Mucosa of rectum (tissue), 2 donors: ENCODE data around the gene MTG1.

Experiments
- H3K27ac ChIP-seq, 2 donors: one replicate each; pipeline ENCODE4 v1.7.0; 2013; ENCODE audit warnings: inconsistent platforms in 2 of 2, low read depth in 2 of 2, low read length in 2 of 2
- H3K27me3 ChIP-seq, 2 donors: one replicate each; pipeline ENCODE4 v1.7.0; 2013; ENCODE audit warnings: low read length in 2 of 2; ENCODE audit not compliant: control insufficient read depth in 2 of 2, insufficient read depth in 2 of 2
- H3K36me3 ChIP-seq, 2 donors: one replicate each; pipeline ENCODE4 v1.7.0; 2013; ENCODE audit warnings: low read length in 2 of 2; ENCODE audit not compliant: control insufficient read depth in 2 of 2, insufficient read depth in 2 of 2
- H3K4me1 ChIP-seq, 2 donors: one replicate each; pipeline ENCODE4 v1.7.0; 2013; ENCODE audit warnings: low read length in 2 of 2, mild to moderate bottlenecking in 1 of 2; ENCODE audit not compliant: control insufficient read depth in 2 of 2, insufficient read depth in 2 of 2
- H3K4me3 ChIP-seq, 2 donors: one replicate each; pipeline ENCODE4 v1.7.0; 2013; ENCODE audit warnings: low read length in 2 of 2
- H3K9ac ChIP-seq, 2 donors: one replicate each; pipeline ENCODE4 v1.7.0; 2013; ENCODE audit warnings: low read length in 2 of 2, low read depth in 1 of 2, mild to moderate bottlenecking in 1 of 2
- H3K9me3 ChIP-seq, 2 donors: one replicate each; pipeline ENCODE4 v1.7.0; 2013; ENCODE audit warnings: low read length in 2 of 2; ENCODE audit not compliant: control insufficient read depth in 2 of 2
- donor health status: healthy.
- donor health status: Normal muscosa, but diverticular disease.

Gene MTG1

DNA sequence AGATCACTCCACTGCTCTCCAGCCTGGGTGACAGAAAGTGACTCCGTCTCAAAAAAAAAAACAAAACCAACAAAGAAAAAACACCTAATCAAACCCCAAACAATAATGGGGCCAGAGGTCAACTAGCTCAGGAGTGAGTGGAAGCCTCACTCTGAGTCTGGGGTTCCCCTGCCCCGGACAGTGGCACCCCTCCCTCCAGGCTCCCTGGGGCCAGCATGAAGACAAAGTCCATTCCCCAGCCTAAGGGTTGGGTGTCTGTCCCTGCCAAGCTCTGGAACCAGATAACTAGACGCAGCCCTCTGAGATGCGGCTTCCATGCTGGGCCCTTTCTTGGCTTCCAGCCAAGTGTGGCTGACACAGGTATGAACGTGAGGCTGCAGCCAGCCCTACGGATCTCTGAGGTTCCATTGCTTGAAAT is 34.4 kb upstream of the MTG1 start:
- Histone ChIP-seq H3K4me3 (no peak overlapping the region), H3K27me3 (no peaks in the 10 kb centered on the region), H3K4me1 (peaks cover 18 to 27% of the 10 kb centered on the region in 2 donors), H3K9me3 (no peaks in the 10 kb centered on the region), H3K27ac (peak overlapping the region; percentile 0 to 5), H3K36me3 (peaks cover 10 to 18% of the 10 kb centered on the region in 2 donors), H3K9ac (no peak overlapping the region)

DNA sequence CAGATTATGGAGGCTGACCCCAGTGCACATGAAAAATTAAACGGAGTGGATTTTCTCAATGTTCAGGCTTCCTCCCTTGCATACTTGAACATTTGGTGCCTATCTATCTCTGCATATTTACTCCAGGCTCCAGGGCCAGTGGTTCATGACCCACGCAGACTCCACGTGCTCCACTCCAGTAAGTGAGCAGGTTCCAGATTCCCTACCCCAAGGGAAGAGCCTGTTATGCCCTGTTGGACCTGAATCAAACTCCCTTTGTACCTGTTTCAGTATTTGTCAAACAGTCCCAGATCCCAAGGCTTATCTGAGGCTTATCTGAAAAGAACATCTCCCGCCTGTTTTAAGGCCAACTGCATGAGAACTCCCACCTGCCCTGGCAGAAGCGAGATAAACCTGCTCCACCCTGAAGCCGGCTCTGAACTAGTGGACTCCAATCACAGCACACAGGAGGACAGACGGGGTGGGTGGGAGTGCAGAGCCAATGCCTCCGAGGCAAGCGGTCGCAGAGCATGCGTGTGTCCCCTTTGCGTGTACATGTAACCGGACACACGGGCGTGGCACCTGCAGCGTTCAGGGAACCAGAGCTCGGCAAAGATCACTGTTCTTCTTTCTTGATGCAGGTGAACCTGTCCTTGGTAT is 33.9 kb upstream of the MTG1 start:
- Histone ChIP-seq H3K27ac (peak overlapping the region in 1 of 2 donors; percentile 5), H3K4me1 (peaks cover 20 to 32% of the 10 kb centered on the region in 2 donors), H3K36me3 (peaks cover 10 to 23% of the 10 kb centered on the region in 2 donors), H3K9ac (no peak overlapping the region), H3K4me3 (no peak overlapping the region), H3K9me3 (no peaks in the 10 kb centered on the region), H3K27me3 (no peaks in the 10 kb centered on the region)

DNA sequence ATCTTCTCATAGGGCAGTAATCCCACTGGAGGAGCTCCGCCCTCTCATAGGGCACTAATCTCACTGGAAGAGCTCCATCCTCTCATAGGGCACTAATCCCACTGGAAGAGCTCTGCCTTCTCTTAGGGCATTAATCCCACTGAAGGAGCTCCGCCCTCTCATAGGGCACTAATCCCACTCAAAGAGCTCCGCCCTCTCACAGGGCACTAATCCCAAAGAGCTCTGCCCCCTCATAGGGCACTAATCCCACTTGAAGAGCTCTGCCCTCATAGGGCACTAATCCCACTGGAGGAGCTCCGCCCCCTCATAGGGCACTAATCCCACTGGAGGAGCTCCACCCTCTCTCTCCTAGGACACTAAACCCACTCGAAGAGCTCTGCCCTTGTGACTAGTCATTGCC is 32.7 kb upstream of the MTG1 start:
- Histone ChIP-seq H3K4me3 (no peak overlapping the region), H3K9me3 (no peaks in the 10 kb centered on the region), H3K27me3 (no peaks in the 10 kb centered on the region), H3K9ac (no peak overlapping the region), H3K4me1 (peaks cover 25 to 39% of the 10 kb centered on the region in 2 donors), H3K27ac (no peak overlapping the region), H3K36me3 (peaks cover 20 to 34% of the 10 kb centered on the region in 2 donors)

DNA sequence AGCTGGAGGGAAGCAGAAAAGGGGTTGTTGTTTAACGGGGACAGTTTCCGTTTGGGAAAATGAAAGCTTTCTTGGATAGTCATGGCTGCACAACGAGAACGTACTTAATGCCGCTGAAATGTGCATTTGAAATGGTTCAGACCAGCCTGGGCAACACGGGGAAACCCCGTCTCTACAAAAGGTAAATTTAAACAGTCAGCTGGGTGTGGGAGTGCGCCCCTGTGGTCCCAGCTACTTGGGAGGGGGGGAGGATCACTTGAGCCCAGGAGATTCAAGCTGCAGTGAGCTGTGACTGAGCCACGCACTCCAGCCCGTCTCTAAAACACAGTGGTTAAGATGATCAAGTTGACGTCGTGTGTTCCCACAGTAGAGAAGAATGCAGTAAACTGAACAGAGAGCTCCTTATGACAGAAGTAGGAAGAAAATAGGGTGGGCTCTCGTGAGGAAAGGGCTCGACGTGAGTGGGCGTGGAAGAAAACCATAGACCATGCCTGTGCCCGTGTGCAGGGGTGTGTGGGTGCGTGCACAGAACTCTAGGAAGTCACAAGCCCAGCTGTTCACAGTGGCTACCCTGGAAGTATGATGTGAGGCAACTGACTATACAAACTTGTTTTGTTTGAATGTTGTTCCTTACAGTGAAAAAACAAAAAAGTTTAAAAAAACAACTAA is 32.0 kb upstream of the MTG1 start:
- Histone ChIP-seq H3K27me3 (no peaks in the 10 kb centered on the region), H3K4me1 (peaks cover 19 to 32% of the 10 kb centered on the region in 2 donors), H3K4me3 (no peak overlapping the region), H3K9ac (no peak overlapping the region), H3K27ac (no peak overlapping the region), H3K9me3 (no peaks in the 10 kb centered on the region), H3K36me3 (peaks cover 23 to 40% of the 10 kb centered on the region in 2 donors)

DNA sequence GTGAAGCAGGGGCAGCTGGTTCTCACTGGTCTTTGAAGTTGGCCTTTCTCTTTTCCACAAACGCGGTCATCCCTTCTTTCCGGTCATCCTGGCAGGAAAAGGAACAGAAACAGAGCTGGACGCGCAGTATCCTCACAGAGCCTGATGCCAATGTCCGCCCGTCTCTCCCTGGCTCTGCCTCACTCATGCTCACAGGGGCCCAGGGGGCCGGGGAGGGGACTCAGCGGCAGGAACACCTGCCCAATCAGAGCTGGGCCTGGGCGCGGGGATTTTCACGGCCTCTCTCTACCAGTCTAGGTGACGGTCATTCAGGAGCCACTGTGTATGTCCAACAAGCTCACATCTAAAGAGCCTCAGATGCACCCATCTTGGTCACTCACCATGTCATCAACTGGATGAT is 31.1 kb upstream of the MTG1 start:
- Histone ChIP-seq H3K4me3 (no peak overlapping the region), H3K27ac (no peak overlapping the region), H3K27me3 (no peaks in the 10 kb centered on the region), H3K9me3 (no peaks in the 10 kb centered on the region), H3K36me3 (peaks cover 24 to 41% of the 10 kb centered on the region in 2 donors), H3K4me1 (peaks cover 19 to 28% of the 10 kb centered on the region in 2 donors), H3K9ac (no peak overlapping the region)

DNA sequence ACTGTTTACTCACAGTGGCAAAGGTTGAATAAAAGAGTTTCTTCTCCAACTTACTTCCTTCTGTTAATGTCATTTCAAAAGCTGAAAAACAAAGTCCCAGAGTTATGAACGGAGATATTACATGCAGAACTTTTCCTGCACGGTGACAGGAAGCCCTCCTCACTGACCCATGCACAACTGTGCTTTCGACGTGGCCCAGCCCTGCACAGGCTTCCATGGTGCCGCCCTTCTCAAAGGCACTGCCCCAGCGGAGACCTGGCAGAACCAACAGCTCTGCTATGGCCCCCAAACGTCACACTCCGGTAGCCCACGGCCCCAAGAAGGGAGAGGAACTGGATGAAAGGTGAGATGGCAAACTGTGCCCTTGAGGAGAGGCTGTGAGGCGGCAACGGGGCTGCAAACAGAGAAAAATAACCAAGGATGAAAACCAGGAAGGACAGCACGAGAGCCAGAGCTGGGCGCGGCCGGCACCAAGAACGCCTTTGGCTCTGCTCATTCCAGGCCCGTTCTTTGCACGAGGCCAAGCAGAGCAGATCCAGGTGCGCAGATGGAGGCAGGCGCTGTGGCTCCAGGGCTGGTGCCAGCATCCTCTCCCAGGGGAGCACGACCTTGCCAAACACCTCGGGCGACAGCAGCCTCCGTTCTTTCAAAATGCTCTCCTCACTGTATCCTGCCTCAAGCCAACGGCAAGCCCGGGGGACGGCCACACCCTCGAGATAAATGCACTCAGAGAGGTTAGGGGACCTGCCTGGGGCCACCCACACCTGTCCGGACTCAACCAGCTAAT is 29.1 kb upstream of the MTG1 start:
- Histone ChIP-seq H3K9ac (no peak overlapping the region), H3K4me1 (peaks cover 17 to 27% of the 10 kb centered on the region in 2 donors), H3K27ac (peak overlapping the region; percentile 4 to 67), H3K27me3 (no peaks in the 10 kb centered on the region), H3K36me3 (peaks cover 38 to 58% of the 10 kb centered on the region in 2 donors), H3K9me3 (no peaks in the 10 kb centered on the region), H3K4me3 (no peak overlapping the region)

DNA sequence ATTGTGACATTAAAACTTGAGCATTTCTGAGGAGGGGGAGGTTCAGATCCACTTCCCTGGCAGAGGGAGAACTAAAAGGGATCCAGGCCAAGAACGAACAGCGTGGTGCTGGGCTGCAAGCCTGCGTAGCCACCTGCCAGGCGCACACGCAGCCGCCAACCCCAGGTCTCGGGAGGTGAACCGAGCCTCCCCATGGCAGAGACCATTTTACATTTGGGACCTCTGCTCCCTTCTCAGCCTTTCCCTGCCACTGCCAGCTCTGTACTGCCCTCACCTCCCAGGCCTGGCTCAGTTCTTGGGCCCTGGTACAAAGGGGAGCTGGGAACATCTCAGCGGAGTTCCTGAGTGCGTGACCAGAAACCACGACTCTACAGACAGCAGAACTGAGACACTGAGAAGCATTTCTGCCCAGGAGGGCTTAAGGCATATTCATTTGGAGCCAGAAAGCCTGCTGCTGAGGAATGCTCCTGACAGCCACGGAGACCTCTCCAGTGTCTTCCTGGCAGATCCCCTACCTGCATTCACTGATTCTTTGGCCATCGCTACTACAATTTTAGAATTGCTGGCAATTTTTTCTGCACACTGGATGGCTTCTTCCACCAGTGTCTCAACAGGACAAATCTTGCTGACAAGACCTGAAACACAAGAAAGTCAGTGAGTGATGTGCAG is 28.4 kb upstream of the MTG1 start:
- Histone ChIP-seq H3K36me3 (peaks cover 44 to 64% of the 10 kb centered on the region in 2 donors), H3K4me1 (peaks cover 10 to 20% of the 10 kb centered on the region in 2 donors), H3K9me3 (no peaks in the 10 kb centered on the region), H3K4me3 (no peak overlapping the region), H3K27me3 (no peaks in the 10 kb centered on the region), H3K9ac (no peak overlapping the region), H3K27ac (peak overlapping the region in 1 of 2 donors; percentile 67)

DNA sequence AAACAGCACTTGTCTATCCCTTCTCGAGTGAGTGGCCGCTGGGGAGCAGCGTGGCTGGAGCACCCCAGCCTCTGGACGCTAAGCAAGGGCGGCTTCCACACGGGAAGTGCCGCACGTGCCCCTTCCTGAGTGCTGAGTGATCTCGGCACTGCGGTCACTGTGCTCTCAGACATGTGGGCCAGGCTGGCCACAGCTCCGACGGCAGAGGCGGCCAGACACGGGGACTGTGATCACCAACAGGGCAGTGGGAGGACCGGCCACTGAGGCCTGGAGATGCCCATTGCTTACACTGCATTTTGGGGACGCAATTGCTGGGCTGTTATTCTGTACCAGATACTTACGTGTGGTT is 27.9 kb upstream of the MTG1 start:
- Histone ChIP-seq H3K4me1 (peaks cover 7 to 15% of the 10 kb centered on the region in 2 donors), H3K9ac (no peak overlapping the region), H3K36me3 (peaks cover 44 to 64% of the 10 kb centered on the region in 2 donors), H3K27me3 (no peaks in the 10 kb centered on the region), H3K27ac (no peak overlapping the region), H3K4me3 (no peak overlapping the region), H3K9me3 (no peaks in the 10 kb centered on the region)

DNA sequence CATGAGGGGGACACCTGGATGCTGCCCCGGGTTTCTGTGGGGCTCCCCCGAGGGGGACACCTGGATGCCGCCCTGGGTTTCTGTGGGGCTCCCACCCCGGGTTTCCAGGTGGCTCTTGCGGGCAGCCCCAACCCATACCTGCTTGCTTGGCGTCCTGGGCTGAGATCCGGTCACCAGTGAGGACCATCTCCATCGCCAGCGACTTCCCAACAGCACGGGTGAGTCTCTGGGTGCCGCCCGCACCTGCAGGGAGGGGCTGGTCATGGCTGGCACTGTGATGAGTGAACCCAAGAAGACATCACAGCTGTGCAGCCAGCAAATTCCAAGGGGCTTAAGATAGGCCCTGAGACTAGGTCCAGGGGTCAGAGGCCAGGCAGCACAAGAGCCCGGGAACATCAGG is 27.2 kb upstream of the MTG1 start:
- peaks cover 47 to 64% of the 10 kb centered on the region in 2 donors for H3K36me3 ChIP-seq

More for the DNA sequence above, 27.2 kb upstream of the MTG1 start:
- Histone ChIP-seq H3K4me3 (no peak overlapping the region), H3K27ac (no peak overlapping the region), H3K9ac (no peak overlapping the region), H3K9me3 (no peaks in the 10 kb centered on the region), H3K27me3 (no peaks in the 10 kb centered on the region), H3K4me1 (peaks cover 7 to 15% of the 10 kb centered on the region in 2 donors)
